Measurements from ENCODE around the gene CCDC51.
"Not testable (repeated sequence)": the region's sequence is repeated elsewhere in the genome, so short reads cannot be mapped to it uniquely, and the experiment has no call there.

Gene CCDC51

GRCh38 chr3:48439820-48440589 is at the start of gene CCDC51, which contains the start of gene TMA7:
CCDC51 (minus strand) TSS chr3:48440119; CDS start chr3:48435128, 4,991 bp downstream.
TMA7 (plus strand) TSS chr3:48440257; CDS start chr3:48440297, 40 bp downstream.
- DNase-seq: peak; percentile 99

GRCh38 chr3:48486952-48487351 is 47.0 kb upstream of the CCDC51 start:
- no peak for DNase-seq

GRCh38 chr3:48482822-48483221 is 42.9 kb upstream of the CCDC51 start:
- DNase-seq: not testable (repeated sequence)

GRCh38 chr3:48480891-48481290 is 41.0 kb upstream of the CCDC51 start:
- not testable (repeated sequence) for DNase-seq

GRCh38 chr3:48478626-48479555 is 39.0 kb upstream of the CCDC51 start:
- peak; percentile 61 for DNase-seq

GRCh38 chr3:48477959-48478520 is 38.1 kb upstream of the CCDC51 start:
- DNase-seq: no peak

- DNase-seq: no peak
Observed at GRCh38 chr3:48476426-48477053, 36.6 kb upstream of the CCDC51 start.

GRCh38 chr3:48475188-48475587 is 35.3 kb upstream of the CCDC51 start:
- DNase-seq: no peak

- no peak for DNase-seq
Observed at GRCh38 chr3:48474619-48475018, 34.7 kb upstream of the CCDC51 start.

GRCh38 chr3:48474031-48474430 is 34.1 kb upstream of the CCDC51 start:
- DNase-seq: not testable (repeated sequence)

- DNase-seq: no peak
Observed at GRCh38 chr3:48473617-48473952, 33.7 kb upstream of the CCDC51 start.

- DNase-seq: peak; percentile 98
Observed at GRCh38 chr3:48472923-48473616, 33.2 kb upstream of the CCDC51 start.

GRCh38 chr3:48472673-48472922 is 32.7 kb upstream of the CCDC51 start:
- no peak for DNase-seq

- no peak for DNase-seq
Observed at GRCh38 chr3:48470286-48470685, 30.4 kb upstream of the CCDC51 start.

- no peak for DNase-seq
Observed at GRCh38 chr3:48469046-48469915, 29.4 kb upstream of the CCDC51 start.

- no peak for DNase-seq
Observed at GRCh38 chr3:48468329-48468731, 28.4 kb upstream of the CCDC51 start.

- DNase-seq: no peak
Observed at GRCh38 chr3:48467473-48468267, 27.8 kb upstream of the CCDC51 start.

- no peak for DNase-seq
Observed at GRCh38 chr3:48467110-48467454, 27.2 kb upstream of the CCDC51 start.

- DNase-seq: peak; percentile 47
Observed at GRCh38 chr3:48466386-48467109, 26.6 kb upstream of the CCDC51 start.
